GM19372 (cell line): ENCODE data around the gene UBAP1.
"Not testable (repeated sequence)": the region's sequence is repeated elsewhere in the genome, so short reads cannot be mapped to it uniquely, and the experiment has no call there.

Experiments used
- ATAC-seq: cut with Tn5 transposase; IDR thresholded peaks from one replicate; pipeline ENCODE4 v1.9.1; 2021; ENCODE audit warnings: mild to moderate bottlenecking, low read depth, moderate library complexity; ENCODE audit not compliant: unreplicated experiment

The UBAP1 gene

GRCh38 chr9:34178436-34179212 is at the start of gene UBAP1:
TSS of gene UBAP1 (plus strand) at chr9:34179043. CDS start at chr9:34220915, 41,872 bp downstream.
- ATAC-seq, result peak; percentile 99

- no peak for ATAC-seq
Observed at GRCh38 chr9:34131571-34131970, 47.3 kb upstream of the UBAP1 start.

GRCh38 chr9:34133436-34133949 is 45.4 kb upstream of the UBAP1 start:
- no peak for ATAC-seq

- no peak for ATAC-seq
Observed at GRCh38 chr9:34134521-34134920, 44.3 kb upstream of the UBAP1 start.

GRCh38 chr9:34138644-34139043 is 40.2 kb upstream of the UBAP1 start:
- ATAC-seq, result not testable (repeated sequence)

GRCh38 chr9:34139477-34140146 is 39.2 kb upstream of the UBAP1 start:
- ATAC-seq, result no peak

- no peak for ATAC-seq
Observed at GRCh38 chr9:34140853-34141252, 38.0 kb upstream of the UBAP1 start.

- ATAC-seq, result no peak
Observed at GRCh38 chr9:34143116-34143515, 35.7 kb upstream of the UBAP1 start.

GRCh38 chr9:34145165-34145564 is 33.7 kb upstream of the UBAP1 start:
- no peak for ATAC-seq

- no peak for ATAC-seq
Observed at GRCh38 chr9:34151398-34151797, 27.4 kb upstream of the UBAP1 start.

- no peak for ATAC-seq
Observed at GRCh38 chr9:34154057-34154456, 24.8 kb upstream of the UBAP1 start.

GRCh38 chr9:34157318-34157717 is 21.5 kb upstream of the UBAP1 start:
- no peak for ATAC-seq

GRCh38 chr9:34157898-34158297 is 20.9 kb upstream of the UBAP1 start:
- ATAC-seq, result no peak

GRCh38 chr9:34158362-34158869 is 20.4 kb upstream of the UBAP1 start:
- ATAC-seq, result no peak

GRCh38 chr9:34163434-34163833 is 15.4 kb upstream of the UBAP1 start:
- ATAC-seq, result no peak

GRCh38 chr9:34169125-34169524 is 9.7 kb upstream of the UBAP1 start:
- no peak for ATAC-seq

GRCh38 chr9:34170237-34170991 is 8.4 kb upstream of the UBAP1 start:
- ATAC-seq, result no peak

GRCh38 chr9:34171753-34172535 is 6.9 kb upstream of the UBAP1 start:
- ATAC-seq, result no peak

GRCh38 chr9:34176089-34176488 is 2.8 kb upstream of the UBAP1 start:
- no peak for ATAC-seq
